K562 (cell line): ENCODE results near the gene TMIGD2. TPM values are rescaled to one million over a fixed set of nuclear protein-coding genes. Genes with fewer than 3 reads are reported as not detected.

Experiments used
- CREM ChIP-seq: IDR thresholded peaks from 2 replicates; pipeline ENCODE4 v1.6.1; 2014; ENCODE audit warnings: antibody characterized with exemption, low read depth
- E2F6 ChIP-seq, 2 experiments: IDR thresholded peaks; 2 replicates each; pipeline ENCODE4 v1.6.1; 2011; ENCODE audit warnings: borderline replicate concordance in 1 of 2, control low read depth in 1 of 2, low read depth in 1 of 2, low read length in 1 of 2, mild to moderate bottlenecking in 1 of 2, mixed read lengths in 1 of 2, moderate library complexity in 1 of 2; ENCODE audit not compliant: insufficient read depth in 1 of 2, insufficient read length in 1 of 2, poor library complexity in 1 of 2, severe bottlenecking in 1 of 2; ENCODE audit errors: extremely low read depth in 1 of 2
- FOS ChIP-seq: IDR thresholded peaks from 3 replicates; pipeline ENCODE4 v1.6.1; 2011; ENCODE audit not compliant: insufficient read length; ENCODE audit errors: extremely low read depth
- GTF2F1 ChIP-seq: IDR thresholded peaks from 2 replicates; pipeline ENCODE4 v1.6.1; 2011; ENCODE audit warnings: low read depth, low read length, improper control_type of control experiment
- ID3 ChIP-seq, 2 experiments: fragments of 250-450 bp in 1 of 2; fragments of 450-650 bp in 1 of 2; sonication (Bioruptor Pico) in 1 of 2; IDR thresholded peaks; 2 replicates each; pipeline versions ENCODE4 v1.6.1 to v1.8.0; 2016 to 2021; ENCODE audit warnings: mild to moderate bottlenecking in 2 of 2, moderate library complexity in 2 of 2, missing compliant biosample characterization in 1 of 2, missing genetic modification characterization in 1 of 2
- MAX ChIP-seq: sonication (generic); formaldehyde crosslinking; IDR thresholded peaks from 2 replicates; pipeline ENCODE4 v1.9.0; 2022; ENCODE audit warnings: mild to moderate bottlenecking, missing genetic modification reagents
- MXD1 ChIP-seq: fragments of 250-450 bp; sonication (Bioruptor Pico); IDR thresholded peaks from 2 replicates; pipeline ENCODE4 v1.8.0; 2021; ENCODE audit warnings: borderline replicate concordance, mild to moderate bottlenecking, moderate library complexity; ENCODE audit not compliant: poor library complexity, severe bottlenecking
- NEUROD1 ChIP-seq: fragments of 150-350 bp; IDR thresholded peaks from 2 replicates; pipeline ENCODE4 v1.6.1; 2014; ENCODE audit warnings: borderline replicate concordance, low read length, low read depth; ENCODE audit not compliant: partially characterized antibody
- PHF8 ChIP-seq: fragments of 200-600 bp; sonication (generic); IDR thresholded peaks from 2 replicates; pipeline ENCODE4 v1.6.1; 2012; ENCODE audit warnings: mixed run types, mild to moderate bottlenecking, inconsistent platforms, low read length, moderate library complexity, borderline replicate concordance
- TAF1 ChIP-seq: IDR thresholded peaks from 2 replicates; pipeline ENCODE4 v1.6.1; 2011; ENCODE audit warnings: mild to moderate bottlenecking, low read length, moderate library complexity; ENCODE audit not compliant: insufficient read depth, control insufficient read depth, severe bottlenecking; ENCODE audit errors: extremely low read depth
- THAP12 ChIP-seq: fragments of 250-450 bp; sonication (Bioruptor Pico); IDR thresholded peaks from 2 replicates; pipeline ENCODE4 v1.9.0; 2021; ENCODE audit warnings: mild to moderate bottlenecking, inconsistent platforms
- XRCC3 ChIP-seq: fragments of 450-650 bp; IDR thresholded peaks from 2 replicates; pipeline ENCODE4 v1.6.1; 2017; ENCODE audit warnings: mild to moderate bottlenecking, moderate library complexity
- ZBTB7A ChIP-seq: IDR thresholded peaks from 2 replicates; pipeline ENCODE4 v1.6.1; 2011; ENCODE audit warnings: low read depth, mild to moderate bottlenecking, low read length, moderate library complexity, borderline replicate concordance; ENCODE audit not compliant: control insufficient read depth
- ZMIZ1 ChIP-seq, 2 experiments: fragments of 150-350 bp in 1 of 2; IDR thresholded peaks; 2 replicates each; pipeline ENCODE4 v1.6.1; 2012 to 2016; ENCODE audit warnings: low read depth in 2 of 2, low read length in 2 of 2, mild to moderate bottlenecking in 1 of 2, moderate library complexity in 1 of 2
- ZNF444 ChIP-seq: fragments of 250-450 bp; sonication (Bioruptor Pico); IDR thresholded peaks from 2 replicates; pipeline ENCODE4 v1.4.0; 2020; ENCODE audit warnings: mild to moderate bottlenecking, moderate library complexity
- ZNF551 ChIP-seq: fragments of 250-450 bp; sonication (Bioruptor Pico); IDR thresholded peaks from 2 replicates; pipeline ENCODE4 v1.5.0; 2021; ENCODE audit warnings: mild to moderate bottlenecking, moderate library complexity
- polyA plus RNA-seq, 8 experiments: library from polyadenylated mRNA; depleted of rRNA in 4 of 8; stranded (reverse) in 5 of 8; unstranded in 3 of 8; fragments of >200 nt; fragmentation: Nextera tagmentation in 2 of 8; fragmentation: Illumina TruSeq in 1 of 8; extraction: Ambion mirVana in 2 of 8; extraction: Trizol in 1 of 8; gene quantifications; 2 replicates each; pipeline versions ENCODE4 v1.2.1 to v1.2.3, GENCODE V29; 2011 to 2014; ENCODE audit warnings: inconsistent platforms in 1 of 8, missing spikeins in 1 of 8
- total RNA-seq, 7 experiments: library from RNA; depleted of rRNA in 6 of 7; stranded (reverse); fragments of >200 nt in 6 of 7; fragmentation: Illumina TruSeq in 2 of 7; extraction: Trizol in 2 of 7; gene quantifications; 2 replicates each; pipeline versions ENCODE4 v1.2.1 to v1.2.3, GENCODE V29; 2011 to 2021; ENCODE audit warnings: low replicate concordance in 1 of 7

TMIGD2 gene
- total and polyA plus RNA-seq, 9 of the 15 experiments (the other 6 are each of a cell fraction or from before 2014, with no cell fraction given), result not detected

GRCh38 chr19:4328243-4328990 is 26.2 kb upstream of the TMIGD2 start (continued):
- TF ChIP-seq E2F6 (IDR thresholded peaks at IDR 0.05; ENCODE audit: borderline replicate concordance in 1 of 2, extremely low read depth in 1 of 2, insufficient read depth in 1 of 2, insufficient read length in 1 of 2, low read depth in 1 of 2, low read length in 1 of 2, poor library complexity in 1 of 2, severe bottlenecking in 1 of 2) (peak; percentile 94 to 97), MAX (CRISPR knock-in tag) (peak; percentile 85), MXD1 (CRISPR knock-in tag) (peak; percentile 47), CREM (peak; percentile 84), ID3 (CRISPR knock-in tag; IDR thresholded peaks at IDR 0.05) (no peak), ID3 (tag; IDR thresholded peaks at IDR 0.05) (no peak), ZBTB7A (no peak; the same call in 1 of the 2 replicates), ZMIZ1 (IDR thresholded peaks at IDR 0.05; ENCODE audit: low read depth in 2 of 2, low read length in 2 of 2) (no peak), THAP12 (CRISPR knock-in tag) (0 out of 2 replicates have a peak, but pooled peaks have one; percentile 56), PHF8 (peak; percentile 85; the same call in 1 of the 2 replicates), NEUROD1 (no peak), GTF2F1 (0 out of 2 replicates have a peak, but pooled peaks have one; percentile 48), ZNF551 (CRISPR knock-in tag) (no peak), FOS (peak; percentile 35), TAF1 (peak; percentile 74), ZNF444 (CRISPR knock-in tag) (no peak), XRCC3 (no peak)
